ENCODE results near the gene KCNIP1. TPM values are rescaled to one million over a fixed set of nuclear protein-coding genes. Genes with fewer than 3 reads are reported as not detected.
A peak's percentile ranks its signal among the peaks of the same experiment; 100 is the strongest.

Gene KCNIP1
- total RNA-seq, 1 donor from 2014 or later, result 0.45 TPM

- H2AFZ ChIP-seq (ENCODE audit: low read depth, low read length), result no peak overlapping the region
- H3K36me3 Mint-ChIP-seq (ENCODE audit: low read depth, unreplicated experiment), result no peaks in the 10 kb centered on the region
- TF ChIP-seq EZH2 (IDR thresholded peaks at IDR 0.05; ENCODE audit: insufficient read depth, low read length) (no peak), CTCF (IDR thresholded peaks at IDR 0.05; ENCODE audit: insufficient read depth, low read depth, low read length) (no peak)
- peaks cover 4% of the 10 kb centered on the region for H3K27me3 ChIP-seq (ENCODE audit: insufficient read depth, low read length)
- peaks cover 43% of the 10 kb centered on the region for H3K27me3 Mint-ChIP-seq (ENCODE audit: low read depth, unreplicated experiment)
- H3K4me3 ChIP-seq (ENCODE audit: insufficient read depth, low read depth, low read length), result no peak overlapping the region
- peaks cover 8% of the 10 kb centered on the region for H3K4me1 ChIP-seq (ENCODE audit: insufficient read depth, low read length)
- no peak overlapping the region for H3K27ac ChIP-seq (ENCODE audit: low read depth, low read length)
- no peaks in the 10 kb centered on the region for H3K9me3 Mint-ChIP-seq (ENCODE audit: unreplicated experiment)
- H3K27ac Mint-ChIP-seq (ENCODE audit: unreplicated experiment), result no peak overlapping the region
- no peaks in the 10 kb centered on the region for H3K36me3 ChIP-seq (ENCODE audit: insufficient read depth, low read length)
- no peaks in the 10 kb centered on the region for H4K20me1 ChIP-seq (ENCODE audit: insufficient read depth, low read length)
- no peaks in the 10 kb centered on the region for H3K9me3 ChIP-seq (ENCODE audit: insufficient read depth, low read depth, low read length)
- peak overlapping the region; percentile 18 for H3K9ac ChIP-seq (ENCODE audit: low read length)
- H3K79me2 ChIP-seq (ENCODE audit: insufficient read depth, low read length), result no peaks in the 10 kb centered on the region
- FAIRE-seq, result no peak
- H3K4me3 Mint-ChIP-seq (ENCODE audit: unreplicated experiment), result no peak overlapping the region
- peaks cover 8% of the 10 kb centered on the region for H3K4me1 Mint-ChIP-seq (ENCODE audit: low read depth, unreplicated experiment)
- H3K4me2 ChIP-seq (ENCODE audit: low read length), result peak overlapping the region; percentile 57
- peak; percentile 49 for DNase-seq (ENCODE audit: low read depth)
Observed at GRCh38 chr5:170614720-170615119, 110.9 kb downstream of the KCNIP1 start.

- peaks cover 4% of the 10 kb centered on the region for H3K27me3 ChIP-seq (ENCODE audit: insufficient read depth, low read length)
- no peak overlapping the region for H3K4me3 ChIP-seq (ENCODE audit: insufficient read depth, low read depth, low read length)
- no peaks in the 10 kb centered on the region for H3K9me3 Mint-ChIP-seq (ENCODE audit: unreplicated experiment)
- no peak overlapping the region for H3K27ac Mint-ChIP-seq (ENCODE audit: unreplicated experiment)
- no peak for TF ChIP-seq EZH2 (IDR thresholded peaks at IDR 0.05; ENCODE audit: insufficient read depth, low read length)
- no peak for TF ChIP-seq CTCF (IDR thresholded peaks at IDR 0.05; ENCODE audit: insufficient read depth, low read depth, low read length)
- peaks cover 45% of the 10 kb centered on the region for H3K27me3 Mint-ChIP-seq (ENCODE audit: low read depth, unreplicated experiment)
- H3K4me1 Mint-ChIP-seq (ENCODE audit: low read depth, unreplicated experiment), result peaks cover 8% of the 10 kb centered on the region
- H3K4me1 ChIP-seq (ENCODE audit: insufficient read depth, low read length), result peaks cover 8% of the 10 kb centered on the region
- no peaks in the 10 kb centered on the region for H3K9me3 ChIP-seq (ENCODE audit: insufficient read depth, low read depth, low read length)
- no peaks in the 10 kb centered on the region for H3K79me2 ChIP-seq (ENCODE audit: insufficient read depth, low read length)
- DNase-seq (ENCODE audit: low read depth) (no peak), FAIRE-seq (no peak)
- no peak overlapping the region for H3K4me3 Mint-ChIP-seq (ENCODE audit: unreplicated experiment)
- no peak overlapping the region for H2AFZ ChIP-seq (ENCODE audit: low read depth, low read length)
- H4K20me1 ChIP-seq (ENCODE audit: insufficient read depth, low read length), result no peaks in the 10 kb centered on the region
- no peak overlapping the region for H3K9ac ChIP-seq (ENCODE audit: low read length)
- H3K36me3 ChIP-seq (ENCODE audit: insufficient read depth, low read length), result no peaks in the 10 kb centered on the region
- no peak overlapping the region for H3K27ac ChIP-seq (ENCODE audit: low read depth, low read length)
- no peaks in the 10 kb centered on the region for H3K36me3 Mint-ChIP-seq (ENCODE audit: low read depth, unreplicated experiment)
- no peak overlapping the region for H3K4me2 ChIP-seq (ENCODE audit: low read length)
Observed at GRCh38 chr5:170617533-170618490, 114.0 kb downstream of the KCNIP1 start.

DNA sequence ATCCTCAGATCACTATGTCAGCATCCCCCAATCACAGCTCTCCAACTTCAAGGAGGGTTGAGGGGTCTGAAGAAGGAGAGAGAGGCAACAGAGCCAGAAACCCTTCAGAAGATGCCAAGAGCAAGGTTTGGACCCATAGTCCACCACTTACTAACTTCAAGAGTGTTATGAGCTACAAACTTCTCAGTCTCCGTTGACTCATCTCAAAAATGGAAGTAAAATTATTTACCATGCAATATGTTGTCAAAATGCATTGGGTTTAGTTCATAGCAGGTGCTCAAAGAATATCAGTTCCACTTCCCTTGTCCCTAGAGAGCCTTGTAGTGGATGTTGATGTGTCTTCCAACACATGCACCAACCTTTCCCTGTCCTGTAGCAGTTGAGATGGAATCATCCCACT is 116.0 kb downstream of the KCNIP1 start:
- DNase-seq (ENCODE audit: low read depth) (no peak), FAIRE-seq (no peak)
- Mint-ChIP-seq H3K36me3 (ENCODE audit: low read depth, unreplicated experiment) (no peaks in the 10 kb centered on the region), H3K27me3 (ENCODE audit: low read depth, unreplicated experiment) (peaks cover 47% of the 10 kb centered on the region), H3K27ac (ENCODE audit: unreplicated experiment) (no peak overlapping the region), H3K4me3 (ENCODE audit: unreplicated experiment) (no peak overlapping the region), H3K4me1 (ENCODE audit: low read depth, unreplicated experiment) (no peaks in the 10 kb centered on the region), H3K9me3 (ENCODE audit: unreplicated experiment) (peaks cover 2% of the 10 kb centered on the region)
- TF ChIP-seq EZH2 (IDR thresholded peaks at IDR 0.05; ENCODE audit: insufficient read depth, low read length) (no peak), CTCF (IDR thresholded peaks at IDR 0.05; ENCODE audit: insufficient read depth, low read depth, low read length) (no peak)
- Histone ChIP-seq H3K27ac (ENCODE audit: low read depth, low read length) (no peak overlapping the region), H3K9ac (ENCODE audit: low read length) (no peak overlapping the region), H3K4me3 (ENCODE audit: insufficient read depth, low read depth, low read length) (no peak overlapping the region), H3K36me3 (ENCODE audit: insufficient read depth, low read length) (no peaks in the 10 kb centered on the region), H3K9me3 (ENCODE audit: insufficient read depth, low read depth, low read length) (no peaks in the 10 kb centered on the region), H3K79me2 (ENCODE audit: insufficient read depth, low read length) (no peaks in the 10 kb centered on the region), H2AFZ (ENCODE audit: low read depth, low read length) (no peak overlapping the region), H3K27me3 (ENCODE audit: insufficient read depth, low read length) (peaks cover 4% of the 10 kb centered on the region), H3K4me1 (ENCODE audit: insufficient read depth, low read length) (peaks cover 4% of the 10 kb centered on the region), H4K20me1 (ENCODE audit: insufficient read depth, low read length) (no peaks in the 10 kb centered on the region), H3K4me2 (ENCODE audit: low read length) (no peak overlapping the region)
